Right atrium auricular region (tissue), 2 donors: ENCODE measurements around the gene TEAD2. TPM values are rescaled to one million over a fixed set of nuclear protein-coding genes. Genes with fewer than 3 reads are reported as not detected.

Experiments
- DNase-seq: peaks from one replicate; pipeline ENCODE4 v3.0.0-alpha.2; 2019; ENCODE audit warnings: low spot score
- H3K27ac ChIP-seq, 2 donors: fragments of 200-600 bp; sonication (generic); 1 replicate in 1 of 2; 2 replicates in 1 of 2; pipeline ENCODE4 v1.5.1; 2016 to 2019
- H3K27me3 ChIP-seq, 2 donors: fragments of 200-600 bp; sonication (generic); one replicate each; pipeline versions ENCODE4 v1.5.1 to v1.6.0; 2017 to 2019
- H3K36me3 ChIP-seq: fragments of 200-600 bp; sonication (generic); one replicate; pipeline ENCODE4 v1.5.1; 2016
- H3K4me1 ChIP-seq, 2 donors: fragments of 200-600 bp; sonication (generic); one replicate each; pipeline versions ENCODE4 v1.5.1 to v1.6.0; 2017 to 2019
- H3K4me3 ChIP-seq, 2 donors: fragments of 200-600 bp; sonication (generic); 1 replicate in 1 of 2; 2 replicates in 1 of 2; pipeline ENCODE4 v1.5.1; 2017 to 2019; ENCODE audit warnings: mild to moderate bottlenecking in 1 of 2, moderate library complexity in 1 of 2
- H3K9me3 ChIP-seq, 2 donors: fragments of 200-600 bp; sonication (generic); one replicate each; pipeline ENCODE4 v1.5.1; 2019
- CTCF ChIP-seq, 2 donors: fragments of 200-600 bp; sonication (generic); IDR thresholded peaks; one replicate each; pipeline ENCODE4 v1.5.1; 2019; ENCODE audit warnings: antibody characterized with exemption in 2 of 2
- total RNA-seq, 2 donors: library from RNA; depleted of rRNA; stranded (reverse); fragments of >200 nt; gene quantifications; one replicate each; pipeline ENCODE4 v1.1.0, GENCODE V29; 2016

The TEAD2 gene
- total RNA-seq, 2 donors from 2014 or later = 39.8 to 45.3 TPM

GRCh38 chr19:49338691-49339300 is 23.4 kb downstream of the TEAD2 start:
- H3K36me3 ChIP-seq = peaks cover 22% of the 10 kb centered on the region
- H3K27me3 ChIP-seq = no peaks in the 10 kb centered on the region
- H3K4me3 ChIP-seq = peak overlapping the region; percentile 35 to 54
- H3K9me3 ChIP-seq = no peaks in the 10 kb centered on the region
- H3K27ac ChIP-seq = peak overlapping the region; percentile 85 to 91
- H3K4me1 ChIP-seq = peaks cover 5 to 36% of the 10 kb centered on the region in 2 donors
- no peak for TF ChIP-seq CTCF (IDR thresholded peaks at IDR 0.05)
- DNase-seq = peak; percentile 71

GRCh38 chr19:49338023-49338677 is 24.1 kb downstream of the TEAD2 start:
- Histone ChIP-seq H3K4me1 (peaks cover 5 to 36% of the 10 kb centered on the region in 2 donors), H3K27ac (peak overlapping the region; percentile 85 to 91), H3K36me3 (peaks cover 20% of the 10 kb centered on the region), H3K9me3 (no peaks in the 10 kb centered on the region), H3K4me3 (peak overlapping the region; percentile 35 to 54), H3K27me3 (no peaks in the 10 kb centered on the region)
- no peak for TF ChIP-seq CTCF (IDR thresholded peaks at IDR 0.05)
- no peak for DNase-seq

GRCh38 chr19:49337267-49338022 is 24.8 kb downstream of the TEAD2 start:
- TF ChIP-seq CTCF (IDR thresholded peaks at IDR 0.05) = no peak
- Histone ChIP-seq H3K27me3 (no peaks in the 10 kb centered on the region), H3K4me3 (no peak overlapping the region), H3K4me1 (peaks cover 5 to 36% of the 10 kb centered on the region in 2 donors), H3K9me3 (no peaks in the 10 kb centered on the region), H3K27ac (no peak overlapping the region), H3K36me3 (peaks cover 13% of the 10 kb centered on the region)
- no peak for DNase-seq

GRCh38 chr19:49336482-49337266 is 25.5 kb downstream of the TEAD2 start:
- no peak overlapping the region for H3K27ac ChIP-seq
- no peak for DNase-seq
- H3K4me3 ChIP-seq = no peak overlapping the region
- TF ChIP-seq CTCF (IDR thresholded peaks at IDR 0.05) = no peak
- peaks cover 9% of the 10 kb centered on the region for H3K36me3 ChIP-seq
- no peaks in the 10 kb centered on the region for H3K27me3 ChIP-seq
- peaks cover 5 to 36% of the 10 kb centered on the region in 2 donors for H3K4me1 ChIP-seq
- H3K9me3 ChIP-seq = no peaks in the 10 kb centered on the region

GRCh38 chr19:49335784-49336481 is 26.3 kb downstream of the TEAD2 start:
- Histone ChIP-seq H3K36me3 (peaks cover 9% of the 10 kb centered on the region), H3K9me3 (no peaks in the 10 kb centered on the region), H3K27ac (no peak overlapping the region), H3K27me3 (no peaks in the 10 kb centered on the region), H3K4me1 (peaks cover 5 to 31% of the 10 kb centered on the region in 2 donors), H3K4me3 (peak overlapping the region; percentile 12 to 30)
- DNase-seq = no peak
- no peak for TF ChIP-seq CTCF (IDR thresholded peaks at IDR 0.05)
